GM18499 (cell line): ENCODE data around the gene LARP4.
A peak's percentile ranks its signal among the peaks of the same experiment; 100 is the strongest.
"Not testable (repeated sequence)": the region's sequence is repeated elsewhere in the genome, so short reads cannot be mapped to it uniquely, and the experiment has no call there.

ENCODE experiments used
- ATAC-seq: cut with Tn5 transposase; IDR thresholded peaks from one replicate; pipeline ENCODE4 v1.9.1; 2021; ENCODE audit warnings: moderate number of reproducible peaks; ENCODE audit not compliant: insufficient read depth, unreplicated experiment

Gene LARP4

DNA sequence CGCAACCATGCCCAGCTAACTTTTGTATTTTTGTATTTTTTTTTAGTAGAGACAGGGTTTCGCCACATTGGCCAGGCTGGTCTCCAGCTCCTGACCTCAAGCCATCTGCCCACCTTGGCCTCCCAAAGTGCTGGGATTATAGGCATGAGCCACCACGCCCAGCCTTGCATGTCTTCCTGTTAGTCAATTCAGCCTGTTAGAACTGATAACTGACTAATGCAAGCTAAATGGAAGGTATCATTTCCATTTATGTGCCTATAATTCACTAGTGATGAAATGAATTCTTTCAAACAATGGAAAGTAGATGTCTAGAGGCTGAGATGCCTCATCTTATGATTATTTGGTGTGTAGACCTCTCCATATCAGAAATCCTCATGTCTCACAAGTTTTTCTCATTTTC lies 66.8 kb downstream of the LARP4 start:
- ATAC-seq, result no peak

GRCh38 chr12:50477241-50477832 lies 76.7 kb downstream of the LARP4 start:
- ATAC-seq, result no peak

DNA sequence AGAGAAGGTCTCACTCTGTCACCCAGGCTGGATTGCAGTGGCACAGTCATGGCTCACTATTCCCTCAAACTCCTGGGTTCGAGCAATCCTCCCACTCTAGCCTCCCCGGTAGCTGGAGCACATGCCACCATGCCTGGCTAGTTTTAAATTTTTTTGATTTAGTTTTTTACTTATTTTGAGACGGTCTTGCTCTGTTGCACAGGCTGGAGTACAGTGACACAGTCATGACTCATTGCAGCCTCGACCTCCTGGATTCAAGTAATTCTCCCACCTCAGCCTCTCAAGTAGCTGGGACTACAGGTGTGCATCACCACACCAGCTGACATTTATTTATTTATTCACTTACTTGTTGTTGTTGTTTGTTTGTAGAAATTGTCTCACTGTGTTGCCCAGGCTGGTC lies 81.9 kb downstream of the LARP4 start:
- no peak for ATAC-seq

DNA sequence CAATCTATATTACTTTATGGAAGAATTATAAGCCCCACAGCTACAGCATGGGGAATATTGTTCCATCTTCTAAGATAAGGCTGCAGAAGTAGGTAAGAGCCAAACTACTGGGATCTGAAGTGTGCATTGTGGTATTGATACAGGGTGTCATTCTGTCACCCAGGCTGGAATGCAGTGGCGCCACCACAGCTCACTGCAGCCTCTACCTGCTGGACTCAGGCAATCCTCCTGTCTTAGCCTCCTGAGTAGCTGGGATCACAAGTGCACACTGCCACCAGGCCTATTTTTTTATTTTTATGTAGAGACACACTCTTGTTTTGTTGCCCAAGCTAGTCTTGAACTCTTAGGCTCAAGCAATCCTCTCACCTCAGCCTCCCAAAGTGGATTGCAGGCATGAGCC lies 82.8 kb downstream of the LARP4 start:
- ATAC-seq, result no peak

DNA sequence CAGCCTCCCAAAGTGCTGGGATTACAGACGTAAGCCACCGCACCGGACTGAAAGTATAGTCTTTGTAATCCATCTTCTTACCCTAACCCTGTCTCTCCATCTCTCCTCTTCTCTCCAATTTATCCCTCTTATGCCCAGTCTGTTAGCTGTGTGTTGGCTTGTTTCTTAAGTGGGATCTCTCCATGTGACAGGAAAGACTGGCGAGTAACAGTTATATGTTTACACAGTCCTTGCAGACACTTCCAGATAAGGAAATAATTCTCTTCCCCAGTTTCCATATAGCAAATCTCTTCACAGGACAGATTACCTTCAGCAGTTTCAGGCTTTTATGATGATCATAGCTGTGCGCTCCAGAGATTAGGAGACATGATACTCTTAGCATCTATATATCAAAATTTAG lies 88.1 kb downstream of the LARP4 start:
- no peak for ATAC-seq

DNA sequence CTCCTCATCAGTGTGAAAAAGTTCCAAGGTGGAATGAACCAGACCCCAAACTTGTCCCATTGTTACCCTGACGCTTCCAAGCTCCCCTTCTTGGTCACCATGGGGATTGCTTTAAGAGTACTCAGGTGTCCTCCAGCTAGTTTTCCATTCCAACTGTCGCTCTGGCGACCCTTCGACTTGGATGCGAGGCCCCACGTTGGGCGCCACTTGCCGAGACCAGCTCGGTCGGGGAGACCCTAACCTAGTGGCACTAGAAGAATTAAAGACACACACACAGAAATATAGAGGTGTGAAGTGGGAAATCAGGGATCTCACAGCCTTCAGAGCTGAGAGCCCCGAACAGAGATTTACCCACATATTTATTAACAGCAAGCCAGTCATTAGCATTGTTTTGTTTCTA lies 97.4 kb downstream of the LARP4 start:
- not testable (repeated sequence) for ATAC-seq

DNA sequence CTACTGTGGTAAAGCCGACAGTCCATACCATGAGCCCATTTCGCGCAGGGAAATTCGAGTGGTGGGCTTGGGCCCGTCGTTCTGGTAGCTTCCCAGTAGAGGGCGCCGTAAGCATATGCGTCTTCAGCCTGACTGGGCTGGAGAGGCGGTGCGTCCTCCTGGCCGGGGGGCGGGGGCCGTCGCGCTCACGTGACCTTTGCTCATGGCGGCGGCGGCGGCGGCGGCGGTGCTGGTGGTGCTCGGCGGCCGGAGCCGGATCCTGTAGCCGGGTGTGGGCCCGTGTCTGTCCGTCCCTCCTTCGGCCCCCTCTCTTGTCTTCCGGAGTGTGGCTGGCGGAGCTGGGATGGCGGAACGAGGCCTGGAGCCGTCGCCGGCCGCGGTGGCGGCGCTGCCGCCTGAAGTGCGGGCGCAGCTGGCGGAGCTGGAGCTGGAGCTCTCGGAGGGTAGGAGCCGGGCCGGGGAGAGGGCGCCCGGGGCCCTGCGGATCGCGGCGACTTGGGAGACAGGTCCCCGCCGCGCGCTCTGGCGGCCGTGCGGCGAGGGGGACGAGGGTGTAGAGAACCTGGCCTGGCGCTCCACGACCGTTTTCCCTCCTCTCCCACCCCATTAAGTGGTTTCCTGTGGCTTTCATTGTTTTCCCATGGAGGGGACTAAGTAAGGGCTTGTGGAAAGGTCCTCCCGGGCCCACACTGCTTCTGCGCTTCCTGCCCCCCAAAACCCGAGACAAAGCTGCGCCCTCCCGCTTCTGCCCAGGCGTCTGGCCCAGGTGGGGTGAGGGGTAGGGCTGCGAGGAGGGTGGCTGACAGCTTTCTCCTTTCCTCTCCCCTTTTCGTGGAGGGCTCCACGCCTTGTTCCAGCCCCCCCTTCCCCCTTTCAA lies 104.4 kb downstream of the LARP4 start, which contains the start of gene DIP2B:
Gene DIP2B (plus strand): TSS at position 188 of the 877 bp plus-strand sequence. CDS start 156 bp downstream, at position 344.
- no peak for ATAC-seq

DNA sequence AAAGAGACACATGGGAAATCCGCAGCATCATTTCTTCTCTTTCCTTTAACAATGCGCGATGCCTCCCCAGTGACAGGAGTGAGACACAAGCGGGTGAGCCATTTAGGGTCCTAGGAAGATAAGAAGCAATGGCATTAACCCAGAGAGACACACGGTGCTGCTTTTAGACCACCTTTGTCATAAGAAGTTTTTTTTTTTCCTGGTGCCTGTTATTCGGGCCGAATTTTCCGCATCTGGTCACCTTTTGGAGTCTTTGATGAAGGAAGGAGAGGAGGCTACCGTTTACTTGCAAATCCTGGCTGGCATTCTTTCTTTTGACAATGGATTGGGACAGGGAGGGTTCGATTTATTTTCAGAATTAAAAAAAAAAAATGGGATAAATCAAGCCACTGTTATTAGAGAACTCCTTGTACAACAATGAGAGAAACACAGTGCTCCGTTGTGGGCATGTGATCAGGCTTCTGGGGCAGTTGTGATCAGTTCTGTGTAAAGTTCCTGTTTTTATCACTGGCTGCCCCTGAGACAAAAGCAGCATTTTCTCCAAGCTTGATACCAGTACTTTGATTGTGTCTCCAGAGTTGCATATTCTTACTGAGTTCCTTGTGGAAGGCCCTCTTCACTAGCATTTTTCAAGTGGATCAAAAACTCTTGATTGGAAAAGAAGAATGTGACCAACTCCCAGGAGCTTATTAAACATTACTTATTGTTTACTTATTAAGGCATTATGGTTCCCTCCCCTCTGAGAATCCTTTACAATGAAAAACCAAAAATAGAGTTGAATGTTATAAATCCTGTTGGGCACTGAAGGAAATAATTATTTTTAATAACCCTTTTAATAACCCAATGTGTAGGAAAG lies 105.2 kb downstream of the LARP4 start:
- no peak for ATAC-seq

GRCh38 chr12:50506753-50507473 lies 106.2 kb downstream of the LARP4 start:
- no peak for ATAC-seq

- ATAC-seq, result no peak
Observed at GRCh38 chr12:50507474-50507838, 106.8 kb downstream of the LARP4 start.

- ATAC-seq, result no peak
Observed at GRCh38 chr12:50507930-50508329, 107.2 kb downstream of the LARP4 start.

- ATAC-seq, result no peak
Observed at GRCh38 chr12:50508414-50508813, 107.7 kb downstream of the LARP4 start.

- no peak for ATAC-seq
Observed at GRCh38 chr12:50508970-50509663, 108.4 kb downstream of the LARP4 start.

GRCh38 chr12:50514526-50515276 lies 114.0 kb downstream of the LARP4 start:
- no peak for ATAC-seq

- ATAC-seq, result no peak
Observed at GRCh38 chr12:50515587-50515986, 114.9 kb downstream of the LARP4 start.

DNA sequence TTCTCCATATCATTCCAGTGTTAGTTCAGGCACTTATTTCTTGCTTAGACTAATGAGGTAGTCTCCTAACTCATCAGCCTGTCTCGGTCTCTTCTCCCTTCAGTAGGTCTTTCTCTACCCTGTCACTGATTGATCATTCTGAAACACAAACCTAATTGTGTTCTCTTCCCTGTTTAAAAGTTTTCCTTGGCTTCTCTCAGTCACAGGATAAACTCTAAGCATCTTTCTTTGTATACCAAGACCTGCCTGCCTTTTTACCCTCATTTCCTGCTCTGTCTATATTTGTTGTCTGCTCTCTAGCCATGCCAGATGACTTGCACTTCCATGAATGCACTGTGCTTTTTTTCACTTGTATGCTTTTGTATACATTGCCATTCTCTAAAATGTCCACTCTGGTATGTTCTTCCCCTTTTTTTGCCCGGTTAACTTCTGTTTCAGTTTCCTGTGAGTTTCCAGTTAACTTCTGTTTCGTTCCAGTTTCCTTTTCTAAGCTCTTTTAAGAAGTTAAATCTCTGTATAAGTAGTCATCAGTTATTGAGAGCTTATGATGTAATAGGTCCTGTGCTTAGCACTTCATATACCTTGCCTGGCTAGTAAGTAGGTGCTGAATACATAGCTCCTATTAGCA lies 116.8 kb downstream of the LARP4 start:
- ATAC-seq, result peak; percentile 58

DNA sequence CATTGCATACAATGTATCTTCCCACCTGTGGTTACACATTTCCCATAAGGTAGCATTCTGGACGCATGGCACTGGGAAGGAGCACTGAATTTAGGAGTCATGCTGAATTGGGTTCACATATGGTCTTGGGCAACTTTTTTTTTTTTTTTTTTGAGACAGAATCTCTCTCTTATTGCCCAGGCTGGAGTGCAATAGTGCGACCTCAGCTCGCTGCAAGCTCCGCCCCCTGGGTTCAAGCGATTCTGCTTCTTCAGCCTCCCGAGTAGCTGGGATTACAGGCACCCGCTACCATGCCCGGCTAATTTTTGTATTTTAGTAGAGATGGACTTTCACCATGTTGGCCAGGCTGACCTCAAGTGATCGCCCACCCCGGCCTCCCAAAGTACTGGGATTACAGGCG lies 117.4 kb downstream of the LARP4 start:
- no peak for ATAC-seq

- no peak for ATAC-seq
Observed at GRCh38 chr12:50519353-50519752, 118.7 kb downstream of the LARP4 start.
